HepG2 (cell line): Measurements from ENCODE around the gene ALOX15. TPM values are rescaled to one million over a fixed set of nuclear protein-coding genes. Genes with fewer than 3 reads are reported as not detected.
A peak's percentile ranks its signal among the peaks of the same experiment; 100 is the strongest.

Source experiments
- ARID5B ChIP-seq: IDR thresholded peaks from 2 replicates; pipeline ENCODE4 v1.4.0; 2020; ENCODE audit warnings: mild to moderate bottlenecking, missing genetic modification reagents
- CEBPB ChIP-seq: IDR thresholded peaks from 2 replicates; pipeline ENCODE4 v1.6.1; 2011; ENCODE audit warnings: low read depth, low read length, improper control_type of control experiment, borderline replicate concordance
- CREM ChIP-seq, 2 experiments: sonication (generic) in 1 of 2; formaldehyde crosslinking in 1 of 2; IDR thresholded peaks; 2 replicates each; pipeline versions ENCODE4 v1.4.0 to v1.6.1; 2016 to 2020; ENCODE audit warnings: antibody characterized with exemption in 1 of 2, mild to moderate bottlenecking in 1 of 2, missing genetic modification reagents in 1 of 2
- FOXA1 ChIP-seq, 2 experiments: fragments of 450-650 bp in 1 of 2; sonication (generic) in 1 of 2; formaldehyde crosslinking in 1 of 2; IDR thresholded peaks; 2 replicates each; pipeline versions ENCODE4 v1.4.0 to v1.6.1; 2016 to 2020; ENCODE audit warnings: missing genetic modification reagents in 1 of 2
- FOXK2 ChIP-seq: fragments of 450-650 bp; IDR thresholded peaks from 2 replicates; pipeline ENCODE4 v1.6.1; 2016
- GATAD2A ChIP-seq: IDR thresholded peaks from 2 replicates; pipeline ENCODE4 v1.6.1; 2016
- HDAC1 ChIP-seq: sonication (generic); formaldehyde crosslinking; IDR thresholded peaks from 2 replicates; pipeline ENCODE4 v1.5.1; 2020; ENCODE audit warnings: mild to moderate bottlenecking, missing genetic modification reagents
- HOXA3 ChIP-seq: sonication (generic); formaldehyde crosslinking; IDR thresholded peaks from 2 replicates; pipeline ENCODE4 v1.5.0; 2020; ENCODE audit warnings: missing genetic modification reagents
- KDM1A ChIP-seq: IDR thresholded peaks from 2 replicates; pipeline ENCODE4 v1.6.1; 2016; ENCODE audit warnings: missing compliant biosample characterization
- LCORL ChIP-seq, 2 experiments: fragments of 450-650 bp in 1 of 2; sonication (generic) in 1 of 2; formaldehyde crosslinking in 1 of 2; IDR thresholded peaks; 2 replicates each; pipeline versions ENCODE4 v1.5.0 to v1.6.1; 2017 to 2020; ENCODE audit warnings: antibody characterized with exemption in 1 of 2, missing genetic modification reagents in 1 of 2
- MNT ChIP-seq: fragments of 450-650 bp; IDR thresholded peaks from 2 replicates; pipeline ENCODE4 v1.6.1; 2016
- NCOA2 ChIP-seq: sonication (generic); formaldehyde crosslinking; IDR thresholded peaks from 2 replicates; pipeline ENCODE4 v1.8.0; 2022; ENCODE audit warnings: inconsistent platforms
- NR2F1 ChIP-seq, 2 experiments: fragments of 450-650 bp in 1 of 2; formaldehyde crosslinking in 1 of 2; IDR thresholded peaks; 2 replicates each; pipeline versions ENCODE4 v1.5.0 to v1.6.1; 2016 to 2020; ENCODE audit warnings: mild to moderate bottlenecking in 1 of 2, missing compliant biosample characterization in 1 of 2, missing genetic modification reagents in 1 of 2, moderate library complexity in 1 of 2
- POLR2AphosphoS5 ChIP-seq: IDR thresholded peaks from 2 replicates; pipeline ENCODE4 v1.6.1; 2012; ENCODE audit warnings: low read depth, low read length
- RCOR2 ChIP-seq: IDR thresholded peaks from 2 replicates; pipeline ENCODE4 v1.6.1; 2016; ENCODE audit warnings: missing biosample characterization, missing genetic modification reagents
- SALL1 ChIP-seq: sonication (generic); formaldehyde crosslinking; IDR thresholded peaks from 2 replicates; pipeline ENCODE4 v1.8.0; 2022; ENCODE audit warnings: mild to moderate bottlenecking, missing genetic modification reagents
- SAP130 ChIP-seq: IDR thresholded peaks from 2 replicates; pipeline ENCODE4 v1.6.1; 2016; ENCODE audit warnings: low read depth
- SMARCC2 ChIP-seq: fragments of 450-650 bp; IDR thresholded peaks from 2 replicates; pipeline ENCODE4 v1.6.1; 2017; ENCODE audit warnings: antibody characterized with exemption, mild to moderate bottlenecking
- SOX5 ChIP-seq: IDR thresholded peaks from 2 replicates; pipeline ENCODE4 v1.6.1; 2016; ENCODE audit warnings: borderline replicate concordance
- SOX6 ChIP-seq, 2 experiments: fragments of 450-650 bp in 1 of 2; sonication (generic) in 1 of 2; formaldehyde crosslinking in 1 of 2; IDR thresholded peaks; 2 replicates each; pipeline versions ENCODE4 v1.4.0 to v1.6.1; 2017 to 2020; ENCODE audit warnings: antibody characterized with exemption in 1 of 2, mild to moderate bottlenecking in 1 of 2, missing genetic modification reagents in 1 of 2
- TEAD3 ChIP-seq: optimal IDR thresholded peaks from 2 replicates; pipeline ENCODE3; 2016; ENCODE audit warnings: borderline replicate concordance
- ZBTB14 ChIP-seq: sonication (generic); formaldehyde crosslinking; IDR thresholded peaks from 2 replicates; pipeline ENCODE4 v1.4.0; 2020; ENCODE audit warnings: missing genetic modification reagents
- ZNF12 ChIP-seq: sonication (generic); formaldehyde crosslinking; IDR thresholded peaks from 2 replicates; pipeline ENCODE4 v1.5.0; 2020; ENCODE audit warnings: missing genetic modification reagents
- ZNF674 ChIP-seq: sonication (generic); formaldehyde crosslinking; IDR thresholded peaks from 2 replicates; pipeline ENCODE4 v1.5.0; 2020; ENCODE audit warnings: low read depth, mild to moderate bottlenecking, missing genetic modification reagents
- polyA plus RNA-seq, 8 experiments: library from polyadenylated mRNA; depleted of rRNA in 3 of 8; stranded (reverse) in 7 of 8; unstranded in 1 of 8; fragments of >200 nt; fragmentation: Illumina TruSeq in 4 of 8; extraction: Trizol in 4 of 8; gene quantifications; 2 replicates each; pipeline versions ENCODE4 v1.2.1 to v1.2.3, GENCODE V29; 2011 to 2016; ENCODE audit warnings: low read depth in 4 of 8, missing spikeins in 1 of 8, mixed read lengths in 1 of 8; ENCODE audit not compliant: insufficient read depth in 1 of 8
- total RNA-seq, 5 experiments: library from RNA; depleted of rRNA; stranded (reverse); fragments of >200 nt; fragmentation: Illumina TruSeq; extraction: Trizol; gene quantifications; 2 replicates each; pipeline ENCODE4 v1.2.3, GENCODE V29; 2016; ENCODE audit warnings: low read depth in 1 of 5

Gene ALOX15
- total and polyA plus RNA-seq, 2 of the 13 experiments (the other 11 are each of a cell fraction or from before 2014, with no cell fraction given) = 0.04 TPM; not detected in 1

GRCh38 chr17:4648741-4649140 lies 7.3 kb upstream of the ALOX15 start (continued):
- TF ChIP-seq MNT (0 out of 2 replicates have a peak, but pooled peaks have one; percentile 9), KDM1A (peak; percentile 67), NR2F1 (CRISPR knock-in tag; IDR thresholded peaks at IDR 0.05) (no peak), SALL1 (CRISPR knock-in tag) (peak; percentile 75; the same call in 1 of the 2 replicates), LCORL (IDR thresholded peaks at IDR 0.05) (0 out of 2 replicates have a peak, but pooled peaks have one; percentile 34), LCORL (CRISPR knock-in tag; IDR thresholded peaks at IDR 0.05) (no peak), HDAC1 (no peak; the same call in 1 of the 2 replicates), SOX5 (CRISPR knock-in tag) (peak; percentile 99), ZNF674 (CRISPR knock-in tag) (no peak), HOXA3 (CRISPR knock-in tag) (peak; percentile 24; the same call in 1 of the 2 replicates), GATAD2A (CRISPR knock-in tag) (peak; percentile 81), CEBPB (peak; percentile 78; the same call in 1 of the 2 replicates), FOXA1 (IDR thresholded peaks at IDR 0.05) (no peak), FOXA1 (CRISPR knock-in tag; IDR thresholded peaks at IDR 0.05) (peak; percentile 55), POLR2AphosphoS5 (no peak), SMARCC2 (no peak), FOXK2 (peak; percentile 40; the same call in 1 of the 2 replicates), CREM (IDR thresholded peaks at IDR 0.05) (peak; percentile 25; the same call in 1 of the 2 replicates), CREM (CRISPR knock-in tag; IDR thresholded peaks at IDR 0.05) (no peak), ARID5B (CRISPR knock-in tag) (peak; percentile 76), SAP130 (CRISPR knock-in tag) (peak; percentile 46; the same call in 1 of the 2 replicates), SOX6 (IDR thresholded peaks at IDR 0.05) (no peak), SOX6 (CRISPR knock-in tag; IDR thresholded peaks at IDR 0.05) (peak; percentile 99), ZNF12 (CRISPR knock-in tag) (0 out of 2 replicates have a peak, but pooled peaks have one; percentile 51), RCOR2 (CRISPR knock-in tag) (peak; percentile 76; the same call in 1 of the 2 replicates), NCOA2 (CRISPR knock-in tag) (0 out of 2 replicates have a peak, but pooled peaks have one; percentile 8), TEAD3 (CRISPR knock-in tag) (peak; percentile 10), ZBTB14 (CRISPR knock-in tag) (no peak)
